HK-2 (cell line): ENCODE data around the gene DHRS3.
A peak's percentile ranks its signal among the peaks of the same experiment; 100 is the strongest.

Source experiments
- DNase-seq: peaks from one replicate; pipeline ENCODE4 v3.0.0-alpha.2; 2018; ENCODE audit not compliant: unreplicated experiment

DHRS3 gene

DNA sequence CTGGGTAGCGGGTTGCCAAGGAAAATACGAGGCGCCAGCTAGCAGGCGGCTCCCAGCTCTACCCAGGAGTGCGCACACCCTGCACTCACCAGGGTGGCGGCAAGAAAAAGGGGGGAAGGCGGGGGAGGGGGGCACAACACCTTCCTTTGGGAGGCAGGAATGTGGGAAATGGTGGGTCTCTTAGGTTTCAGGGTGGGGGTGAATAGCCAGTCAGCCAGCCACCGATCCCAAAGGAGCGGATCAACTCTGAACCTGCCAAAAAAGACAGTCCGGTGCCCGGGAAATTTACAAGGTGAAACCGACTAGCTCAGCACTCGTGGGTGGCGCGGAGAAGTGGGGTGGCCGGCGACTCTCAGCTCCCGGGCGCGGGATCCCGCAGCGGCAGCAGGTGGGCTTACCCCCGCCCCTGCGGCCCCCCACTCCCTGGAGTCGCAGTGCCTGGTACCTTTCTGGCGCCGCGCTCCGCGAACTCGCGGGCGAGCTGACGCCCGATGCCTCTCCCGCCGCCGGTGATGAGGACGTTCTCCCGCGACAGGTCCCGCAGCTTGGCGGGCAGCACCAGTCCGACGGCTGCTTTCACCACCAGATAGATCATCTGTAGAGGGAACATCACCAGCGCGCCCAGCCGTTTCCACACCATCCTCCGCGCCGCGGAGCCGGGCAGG, 1.2 kb downstream of the DHRS3 start:
- peak; percentile 27 for DNase-seq

- DNase-seq, result peak; percentile 64
These were observed 1.9 kb downstream of the DHRS3 start for GRCh38 chr1:12615865-12616708.

GRCh38 chr1:12615159-12615864, 2.7 kb downstream of the DHRS3 start:
- DNase-seq, result no peak

GRCh38 chr1:12614402-12615158, 3.4 kb downstream of the DHRS3 start:
- DNase-seq, result no peak

DNA sequence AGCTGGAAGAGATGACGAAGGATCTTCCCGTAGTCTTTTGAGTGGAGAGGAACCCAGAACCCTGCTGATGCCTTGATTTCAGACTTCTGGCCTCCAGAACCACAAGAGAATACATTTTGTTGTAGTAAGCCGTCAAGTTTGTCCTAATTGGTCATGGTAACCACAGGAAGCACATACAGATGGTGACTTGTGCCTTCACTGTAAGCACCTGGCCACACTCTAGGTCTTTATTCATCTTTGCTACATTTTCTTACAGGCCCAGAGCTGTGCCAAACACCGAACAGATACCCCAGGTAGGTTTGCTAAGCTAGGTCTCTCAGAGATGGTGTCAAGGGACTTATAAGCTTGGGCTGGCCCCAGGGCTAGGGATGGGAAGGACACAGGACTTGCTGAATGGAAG, 4.8 kb downstream of the DHRS3 start:
- no peak for DNase-seq

- DNase-seq, result no peak
These were observed 7.1 kb downstream of the DHRS3 start for GRCh38 chr1:12610941-12611340.

- DNase-seq, result no peak
These were observed 7.6 kb downstream of the DHRS3 start for GRCh38 chr1:12610305-12610935.

GRCh38 chr1:12609469-12610003, 8.5 kb downstream of the DHRS3 start:
- DNase-seq, result no peak

GRCh38 chr1:12608311-12608957, 9.6 kb downstream of the DHRS3 start:
- no peak for DNase-seq

DNA sequence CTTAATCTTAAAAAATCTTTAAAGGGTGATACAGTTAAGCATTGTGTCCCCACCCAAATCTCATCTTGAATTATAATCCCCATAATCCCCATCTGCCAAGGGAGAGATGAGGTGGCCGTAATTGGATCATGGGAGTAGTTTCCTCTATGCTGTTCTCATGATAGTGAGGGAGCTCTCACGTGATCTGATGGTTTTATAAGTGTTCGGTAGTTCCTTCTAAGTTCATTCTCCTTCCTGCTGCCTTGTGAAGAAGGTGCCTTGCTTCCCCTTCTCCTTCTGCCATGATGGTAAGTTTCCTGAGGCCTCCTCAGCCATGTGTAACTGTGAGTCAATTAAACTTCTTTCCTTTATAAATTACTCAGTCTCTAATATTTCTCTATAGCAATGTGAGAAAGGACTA, 10.7 kb downstream of the DHRS3 start:
- DNase-seq, result no peak

GRCh38 chr1:12604986-12605385, 13.0 kb downstream of the DHRS3 start:
- DNase-seq, result no peak

GRCh38 chr1:12604114-12604874, 13.7 kb downstream of the DHRS3 start:
- DNase-seq, result peak; percentile 65

GRCh38 chr1:12603224-12603623, 14.8 kb downstream of the DHRS3 start:
- DNase-seq, result no peak

- DNase-seq, result no peak
These were observed 15.4 kb downstream of the DHRS3 start for GRCh38 chr1:12602659-12603024.

GRCh38 chr1:12601700-12602658, 16.0 kb downstream of the DHRS3 start:
- peak; percentile 89 for DNase-seq

GRCh38 chr1:12600880-12601633, 17.0 kb downstream of the DHRS3 start:
- peak; percentile 24 for DNase-seq

GRCh38 chr1:12600335-12600734, 17.7 kb downstream of the DHRS3 start:
- DNase-seq, result no peak

DNA sequence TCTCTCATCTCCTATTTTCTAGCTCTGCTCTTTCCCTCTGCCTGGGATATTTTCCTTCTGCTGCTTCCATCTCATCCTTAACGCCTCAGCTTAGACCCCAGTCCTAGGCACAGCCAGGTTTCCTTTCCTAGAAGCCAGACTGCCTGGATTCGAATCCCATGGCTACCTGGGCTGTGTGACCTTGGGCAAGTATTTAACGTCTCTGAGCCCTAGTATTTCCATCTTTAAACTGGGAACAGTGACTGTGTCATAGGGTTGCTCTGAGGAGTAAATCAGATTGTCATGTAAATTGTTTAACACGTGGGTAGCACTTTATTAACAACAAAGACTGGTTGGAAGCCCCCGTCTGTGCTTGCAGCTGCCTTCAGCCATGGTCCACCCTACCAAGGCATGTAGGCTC, 18.4 kb downstream of the DHRS3 start:
- DNase-seq, result no peak
